Caco-2 (cell line): ENCODE measurements around the gene SCAMP4. TPM values are rescaled to one million over a fixed set of nuclear protein-coding genes. Genes with fewer than 3 reads are reported as not detected.

Experiments
- BruUV-seq: library from RNA; stranded (reverse); fragments of 400-500 nt; replicated peaks from 2 replicates; lab custom pipeline; 2021; lab: Mats Ljungman, UMichigan
- CTCF ChIA-PET: fragments of 300-600 bp; sonication (Branson Sonifier 250); formaldehyde crosslinking; loops from one replicate; lab custom pipeline; 2022; ENCODE audit warnings: antibody characterized with exemption; lab: Charles Lee
- POLR2A ChIA-PET: fragments of 300-600 bp; sonication (Branson Sonifier 250); formaldehyde crosslinking; loops from one replicate; lab custom pipeline; 2022; ENCODE audit warnings: antibody characterized with exemption; lab: Charles Lee
- DNase-seq, 2 experiments: peaks; one replicate each; pipeline versions ENCODE4 v3.0.0 to v3.0.0-alpha.2; 2020 to 2022
- H3K27me3 ChIP-seq: replicated peaks from 2 replicates; pipeline ENCODE4 v1.6.0; 2011; ENCODE audit warnings: low read length; ENCODE audit not compliant: control insufficient read depth, insufficient read depth
- H3K36me3 ChIP-seq: 2 replicates; pipeline ENCODE4 v1.5.1; 2011; ENCODE audit warnings: low read length; ENCODE audit not compliant: control insufficient read depth, insufficient read depth
- H3K4me1 ChIP-seq: fragments of 250-450 bp; sonication (Bioruptor Pico); 2 replicates; pipeline ENCODE4 v1.5.1; 2020; ENCODE audit warnings: mild to moderate bottlenecking
- H3K4me3 ChIP-seq: 2 replicates; pipeline ENCODE4 v1.5.1; 2011; ENCODE audit warnings: low read depth, mild to moderate bottlenecking, control low read depth, low read length
- H3K9me3 ChIP-seq: fragments of 250-450 bp; sonication (Bioruptor Pico); 2 replicates; pipeline ENCODE4 v1.5.1; 2020; ENCODE audit warnings: mild to moderate bottlenecking, moderate library complexity
- H3K27ac Mint-ChIP-seq: one replicate; pipeline ENCODE4 v1.8.0; 2022; ENCODE audit warnings: mixed read lengths; ENCODE audit not compliant: unreplicated experiment
- H3K27me3 Mint-ChIP-seq: one replicate; pipeline ENCODE4 v1.8.0; 2022; ENCODE audit warnings: mixed read lengths; ENCODE audit not compliant: insufficient read depth, unreplicated experiment
- H3K36me3 Mint-ChIP-seq: one replicate; pipeline ENCODE4 v1.8.0; 2022; ENCODE audit warnings: mild to moderate bottlenecking, mixed read lengths; ENCODE audit not compliant: insufficient read depth, unreplicated experiment
- H3K4me1 Mint-ChIP-seq: one replicate; pipeline ENCODE4 v1.8.0; 2022; ENCODE audit warnings: low read depth, mixed read lengths; ENCODE audit not compliant: unreplicated experiment
- H3K4me3 Mint-ChIP-seq: one replicate; pipeline ENCODE4 v1.8.0; 2022; ENCODE audit warnings: mild to moderate bottlenecking, moderate library complexity, mixed read lengths; ENCODE audit not compliant: unreplicated experiment
- H3K9me3 Mint-ChIP-seq: one replicate; pipeline ENCODE4 v1.8.0; 2022; ENCODE audit warnings: mixed read lengths; ENCODE audit not compliant: unreplicated experiment
- CTCF ChIP-seq, 2 experiments: fragments of 200-600 bp in 1 of 2; IDR thresholded peaks; 1 replicate in 1 of 2; 2 replicates in 1 of 2; pipeline versions ENCODE4 v1.5.1 to v1.8.0; 2011 to 2022; ENCODE audit warnings: antibody characterized with exemption in 1 of 2, control low read depth in 1 of 2, inconsistent platforms in 1 of 2, low read depth in 1 of 2, low read length in 1 of 2, mild to moderate bottlenecking in 1 of 2, moderate library complexity in 1 of 2; ENCODE audit not compliant: insufficient read depth in 1 of 2, severe bottlenecking in 1 of 2, unreplicated experiment in 1 of 2
- intact Hi-C: fragments of 100-400 bp; cut with micrococcal nuclease; formaldehyde crosslinking; loops from one replicate; pipeline ENCODE4 v1.10.0; 2022; ENCODE audit not compliant: unreplicated experiment
- total RNA-seq: library from RNA; stranded (reverse); gene quantifications from 2 replicates; pipeline ENCODE4 v1.2.3, GENCODE V29; 2022

SCAMP4 gene
- total RNA-seq, 1 experiment from 2014 or later, result 84.1 TPM

- Mint-ChIP-seq H3K27me3 (no peaks in the 10 kb centered on the region), H3K9me3 (no peaks in the 10 kb centered on the region), H3K36me3 (peaks cover 48% of the 10 kb centered on the region), H3K4me1 (no peaks in the 10 kb centered on the region), H3K4me3 (no peak overlapping the region), H3K27ac (no peak overlapping the region)
- H3K4me3 ChIP-seq, result no peak overlapping the region
- no peak for TF ChIP-seq CTCF (IDR thresholded peaks at IDR 0.05; ENCODE audit: insufficient read depth in 1 of 2, low read depth in 1 of 2, low read length in 1 of 2, severe bottlenecking in 1 of 2, unreplicated experiment in 1 of 2)
- H3K9me3 ChIP-seq, result no peaks in the 10 kb centered on the region
- CTCF ChIA-PET, result no interaction called here
- no peak for DNase-seq
- BruUV-seq, result no TSS peak
- intact Hi-C loops, result no loop called here
- no peaks in the 10 kb centered on the region for H3K4me1 ChIP-seq
- no peaks in the 10 kb centered on the region for H3K27me3 ChIP-seq
- peaks cover 6% of the 10 kb centered on the region for H3K36me3 ChIP-seq
- POLR2A ChIA-PET, result no interaction called here
Observed at GRCh38 chr19:1918975-1919374, 13.8 kb downstream of the SCAMP4 start.

- POLR2A ChIA-PET, result no interaction called here
- Histone ChIP-seq H3K4me1 (no peaks in the 10 kb centered on the region), H3K4me3 (no peak overlapping the region), H3K9me3 (no peaks in the 10 kb centered on the region), H3K27me3 (no peaks in the 10 kb centered on the region), H3K36me3 (peaks cover 3% of the 10 kb centered on the region)
- Mint-ChIP-seq H3K27me3 (no peaks in the 10 kb centered on the region), H3K36me3 (peaks cover 46% of the 10 kb centered on the region), H3K27ac (no peak overlapping the region), H3K4me3 (no peak overlapping the region), H3K9me3 (no peaks in the 10 kb centered on the region), H3K4me1 (no peaks in the 10 kb centered on the region)
- CTCF ChIA-PET, result no interaction called here
- DNase-seq, result no peak
- no peak for TF ChIP-seq CTCF (IDR thresholded peaks at IDR 0.05; ENCODE audit: insufficient read depth in 1 of 2, low read depth in 1 of 2, low read length in 1 of 2, severe bottlenecking in 1 of 2, unreplicated experiment in 1 of 2)
- intact Hi-C loops, result no loop called here
- no TSS peak for BruUV-seq
Observed at GRCh38 chr19:1920644-1921043, 15.4 kb downstream of the SCAMP4 start.

GRCh38 chr19:1921326-1921725 is 16.1 kb downstream of the SCAMP4 start:
- H3K27me3 Mint-ChIP-seq, result no peaks in the 10 kb centered on the region
- Histone ChIP-seq H3K4me1 (no peaks in the 10 kb centered on the region), H3K36me3 (peaks cover 3% of the 10 kb centered on the region), H3K4me3 (no peak overlapping the region), H3K9me3 (no peaks in the 10 kb centered on the region), H3K27me3 (no peaks in the 10 kb centered on the region)
- intact Hi-C loops, result no loop called here
- ChIA-PET CTCF (no interaction called here), POLR2A (no interaction called here)
- peaks cover 46% of the 10 kb centered on the region for H3K36me3 Mint-ChIP-seq
- DNase-seq, result no peak
- H3K9me3 Mint-ChIP-seq, result no peaks in the 10 kb centered on the region
- no peak for TF ChIP-seq CTCF (IDR thresholded peaks at IDR 0.05; ENCODE audit: insufficient read depth in 1 of 2, low read depth in 1 of 2, low read length in 1 of 2, severe bottlenecking in 1 of 2, unreplicated experiment in 1 of 2)
- no peaks in the 10 kb centered on the region for H3K4me1 Mint-ChIP-seq
- no TSS peak for BruUV-seq
- no peak overlapping the region for H3K27ac Mint-ChIP-seq
- H3K4me3 Mint-ChIP-seq, result no peak overlapping the region
